Pancreas (tissue), 10 donors: ENCODE data around the gene RNF149. TPM values are rescaled to one million over a fixed set of nuclear protein-coding genes. Genes with fewer than 3 reads are reported as not detected.
"Not testable (repeated sequence)": the region's sequence is repeated elsewhere in the genome, so short reads cannot be mapped to it uniquely, and the experiment has no call there.

Source experiments
- ATAC-seq, 4 donors: fragments of 200-7000 bp; cut with Tn5 transposase; one replicate each; pipeline versions ENCODE4 v1.8.0 to v1.9.1; 2020; ENCODE audit warnings: mild to moderate bottlenecking in 4 of 4, moderate library complexity in 4 of 4
- DNase-seq, 6 donors: peaks; one replicate each; pipeline ENCODE4 v3.0.0-alpha.2; 2020
- FAIRE-seq: peaks from 2 replicates; lab custom pipeline; 2012; peaks lifted over from hg19 to GRCh38; lab: Jason Lieb, UNC
- H3K27ac ChIP-seq, 4 donors: fragments of 200-600 bp; sonication (generic); 1 replicate in 3 of 4; 2 replicates in 1 of 4; pipeline versions ENCODE4 v1.5.0 to v1.8.0; 2020
- H3K27me3 ChIP-seq, 4 donors: fragments of 200-600 bp; one replicate each; pipeline ENCODE4 v1.8.0; 2021
- H3K36me3 ChIP-seq, 3 donors: fragments of 200-600 bp; sonication (generic) in 1 of 3; one replicate each; pipeline versions ENCODE4 v1.5.0 to v1.8.0; 2020 to 2021
- H3K4me1 ChIP-seq, 3 donors: fragments of 200-600 bp; one replicate each; pipeline ENCODE4 v1.8.0; 2021
- H3K4me3 ChIP-seq, 4 donors: fragments of 200-600 bp; sonication (generic) in 2 of 4; one replicate each; pipeline versions ENCODE4 v1.5.0 to v1.8.0; 2020 to 2021
- H3K9me3 ChIP-seq, 4 donors: fragments of 200-600 bp; one replicate each; pipeline ENCODE4 v1.8.0; 2021
- CTCF ChIP-seq, 4 donors: fragments of 200-600 bp; sonication (generic) in 3 of 4; IDR thresholded peaks; one replicate each; pipeline versions ENCODE4 v1.5.0 to v1.8.0; 2021; ENCODE audit warnings: antibody characterized with exemption in 4 of 4
- WGBS, 2 donors: extraction: QIAGEN DNeasy Blood & Tissue Kit; methylation state at CpG; one replicate each; pipeline ENCODE4 v1.1.7; 2013; 5-methylcytosine and 5-hydroxymethylcytosine counted together
- intact Hi-C, 3 donors: fragments of 100-400 bp; cut with DNase I; formaldehyde crosslinking; loops; one replicate each; pipeline versions ENCODE4 v1.11.1 to v1.14.2; 2022
- polyA plus RNA-seq, 2 donors: library from polyadenylated mRNA; stranded (reverse); fragments of 200-250 nt; gene quantifications; one replicate each; pipeline ENCODE4 v1.2.3, GENCODE V29; 2013
- total RNA-seq, 6 donors: library from RNA; stranded (reverse); fragmentation: NEBNext Ultra II Directional in 4 of 6; extraction: Animal tissue kit (Norgen Biotek cat#: 25700) in 4 of 6; gene quantifications; one replicate each; pipeline versions ENCODE4 v1.2.1 to v1.2.4, GENCODE V29; 2021 to 2023
- donor health status: healthy with polysubstance abuse.
- donor health status: DM: no; HTN: no; CAD: no; lungs with moderate emphysema.
- donor health status: DM: no; HTN: no; CAD: no.
- donor health status: control.
- donor health status: control.
- donor health status: Bipolar disorder and iron deficiency.
- donor health status: DM: yes; HTN: yes; CAD: no.
- donor health status: DM: no; HTN: no; CAD: no.
- donor health status: DM: no; HTN: no; CAD: no.
- donor health status: DM: yes; HTN: yes; CAD: no.

Gene RNF149
- total and polyA plus RNA-seq, 8 donors = 18.8 to 36.9 (median 25.3) TPM

- DNase-seq (no peak), FAIRE-seq (no peak), ATAC-seq (no peak)
- 68 to 77% methylated on average over 10 of the region's 10 CpGs for WGBS, 2 donors
- Histone ChIP-seq H3K36me3 (no peaks in the 10 kb centered on the region), H3K9me3 (no peaks in the 10 kb centered on the region), H3K27me3 (no peaks in the 10 kb centered on the region), H3K4me3 (no peak overlapping the region), H3K27ac (no peak overlapping the region), H3K4me1 (no peaks in the 10 kb centered on the region)
- no peak for TF ChIP-seq CTCF (IDR thresholded peaks at IDR 0.05)
- intact Hi-C loops = no loop called here
Measured at GRCh38 chr2:101355401-101356054, 47.0 kb upstream of the RNF149 start.

- Histone ChIP-seq H3K27ac (no peak overlapping the region), H3K9me3 (no peaks in the 10 kb centered on the region), H3K4me3 (no peak overlapping the region), H3K4me1 (no peaks in the 10 kb centered on the region), H3K36me3 (no peaks in the 10 kb centered on the region), H3K27me3 (no peaks in the 10 kb centered on the region)
- DNase-seq (no peak), FAIRE-seq (no peak), ATAC-seq (no peak)
- no peak for TF ChIP-seq CTCF (IDR thresholded peaks at IDR 0.05)
- 84 to 89% methylated on average over 21 of the region's 21 CpGs for WGBS, 2 donors
- intact Hi-C loops = no loop called here
Measured at GRCh38 chr2:101354420-101355311, 46.2 kb upstream of the RNF149 start.

- H3K36me3 ChIP-seq, H3K4me1 ChIP-seq: not testable (repeated sequence)
- 81 to 91% methylated on average over 4 of the region's 4 CpGs for WGBS, 2 donors
Measured at GRCh38 chr2:101352631-101353030, 44.1 kb upstream of the RNF149 start.

GRCh38 chr2:101351207-101351606 is 42.7 kb upstream of the RNF149 start:
- WGBS, 2 donors = 75 to 79% methylated on average over 7 of the region's 7 CpGs
- FAIRE-seq (no peak), DNase-seq (no peak), ATAC-seq (no peak)
- H3K36me3 ChIP-seq = no peaks in the 10 kb centered on the region
- TF ChIP-seq CTCF (IDR thresholded peaks at IDR 0.05) = no peak
- no peak overlapping the region for H3K27ac ChIP-seq
- intact Hi-C loops = no loop called here
- H3K27me3 ChIP-seq = no peaks in the 10 kb centered on the region
- H3K4me3 ChIP-seq = no peak overlapping the region
- H3K9me3 ChIP-seq = no peaks in the 10 kb centered on the region
- no peaks in the 10 kb centered on the region for H3K4me1 ChIP-seq

More at GRCh38 chr2:101352631-101353030, 44.1 kb upstream of the RNF149 start:
- FAIRE-seq, H3K9me3 ChIP-seq, DNase-seq, H3K27me3 ChIP-seq, intact Hi-C loops, H3K4me3 ChIP-seq, ATAC-seq, H3K27ac ChIP-seq: not testable (repeated sequence)

GRCh38 chr2:101349893-101350662 is 41.6 kb upstream of the RNF149 start:
- WGBS, 2 donors = 79 to 80% methylated on average over 7 of the region's 7 CpGs
- Histone ChIP-seq H3K27ac (no peak overlapping the region), H3K36me3 (no peaks in the 10 kb centered on the region), H3K4me3 (no peak overlapping the region), H3K27me3 (no peaks in the 10 kb centered on the region), H3K4me1 (no peaks in the 10 kb centered on the region), H3K9me3 (no peaks in the 10 kb centered on the region)
- FAIRE-seq (no peak), ATAC-seq (peak in 2 of 4 donors; percentile 35 to 37), DNase-seq (no peak)
- no peak for TF ChIP-seq CTCF (IDR thresholded peaks at IDR 0.05)
- intact Hi-C loops = loop anchor here in 1 of 3 donors (10.0 kb wide), 1 partner anchor 485 kb away; no protein-coding TSS in a partner anchor
